A172 (cell line): ENCODE measurements around the gene LGALS16. TPM values are rescaled to one million over a fixed set of nuclear protein-coding genes. Genes with fewer than 3 reads are reported as not detected.
A peak's percentile ranks its signal among the peaks of the same experiment; 100 is the strongest.
"Not testable (repeated sequence)": the region's sequence is repeated elsewhere in the genome, so short reads cannot be mapped to it uniquely, and the experiment has no call there.

Experiments
- DNase-seq: peaks from one replicate; pipeline ENCODE4 v3.0.0-alpha.2; 2015; ENCODE audit warnings: low spot score
- total RNA-seq: library from RNA; depleted of rRNA; stranded (reverse); fragments of >200 nt; shearing (Covaris generic); gene quantifications from 2 replicates; pipeline ENCODE4 v1.2.3, GENCODE V29; 2014; rRNA removed

Gene LGALS16, protein sequence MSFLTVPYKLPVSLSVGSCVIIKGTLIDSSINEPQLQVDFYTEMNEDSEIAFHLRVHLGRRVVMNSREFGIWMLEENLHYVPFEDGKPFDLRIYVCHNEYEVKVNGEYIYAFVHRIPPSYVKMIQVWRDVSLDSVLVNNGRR
- total RNA-seq = not detected in 2 replicates

DNA sequence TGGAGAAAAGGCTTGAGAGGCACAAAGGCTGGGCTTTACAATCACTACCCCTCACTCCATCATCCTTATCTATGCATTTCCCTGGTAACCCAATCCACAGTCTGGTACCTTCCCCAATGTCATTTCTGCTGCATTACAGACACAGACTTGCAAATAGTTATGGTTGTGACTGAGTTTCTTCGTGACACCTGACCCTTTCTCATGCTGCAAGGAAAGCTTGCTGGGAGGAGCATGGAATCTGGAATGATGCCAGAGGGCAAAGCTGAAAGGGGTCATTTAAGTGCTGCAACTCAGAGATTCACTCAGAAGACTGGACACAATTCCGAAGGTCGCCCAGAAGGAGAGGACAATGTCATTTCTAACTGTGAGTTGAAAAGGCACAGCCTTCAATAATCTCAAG lies at the start of gene LGALS16:
TSS of gene LGALS16 (plus strand) at position 301 of the 400 bp plus-strand sequence. CDS start at position 350, 49 bp downstream.
- no peak for DNase-seq

DNA sequence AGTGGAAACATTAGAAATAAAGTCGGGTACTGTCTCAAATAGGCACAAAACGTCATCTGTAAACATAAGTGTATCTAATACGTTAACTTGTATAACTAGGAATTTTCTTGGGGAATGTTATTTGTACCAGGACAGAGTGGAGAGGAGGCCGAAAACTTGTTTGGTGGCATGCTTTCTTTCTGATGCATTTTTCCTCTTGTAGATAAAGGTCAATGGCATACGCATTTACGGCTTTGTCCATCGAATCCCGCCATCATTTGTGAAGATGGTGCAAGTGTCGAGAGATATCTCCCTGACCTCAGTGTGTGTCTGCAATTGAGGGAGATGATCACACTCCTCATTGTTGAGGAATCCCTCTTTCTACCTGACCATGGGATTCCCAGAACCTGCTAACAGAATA lies 48.7 kb upstream of the LGALS16 start:
- DNase-seq = no peak

DNA sequence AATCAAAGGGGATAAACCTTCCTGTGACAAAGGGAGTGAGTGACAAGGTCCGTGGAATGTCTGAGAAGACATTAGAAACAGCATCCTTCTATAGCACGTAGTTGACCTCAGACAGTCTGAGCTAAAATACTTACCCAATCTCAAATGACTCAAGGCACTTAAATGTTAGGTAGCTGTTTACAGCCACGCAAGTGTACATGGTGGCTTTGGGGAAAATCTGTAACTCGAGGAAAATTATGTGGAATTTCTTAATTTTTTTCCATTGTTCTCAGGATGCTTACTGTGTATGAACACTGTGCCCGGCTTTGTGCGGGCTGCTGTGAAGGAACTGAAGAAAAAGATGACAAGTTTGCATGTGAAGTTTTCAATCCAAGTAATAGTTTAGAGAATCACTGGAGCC lies 48.2 kb upstream of the LGALS16 start:
- DNase-seq = no peak

DNA sequence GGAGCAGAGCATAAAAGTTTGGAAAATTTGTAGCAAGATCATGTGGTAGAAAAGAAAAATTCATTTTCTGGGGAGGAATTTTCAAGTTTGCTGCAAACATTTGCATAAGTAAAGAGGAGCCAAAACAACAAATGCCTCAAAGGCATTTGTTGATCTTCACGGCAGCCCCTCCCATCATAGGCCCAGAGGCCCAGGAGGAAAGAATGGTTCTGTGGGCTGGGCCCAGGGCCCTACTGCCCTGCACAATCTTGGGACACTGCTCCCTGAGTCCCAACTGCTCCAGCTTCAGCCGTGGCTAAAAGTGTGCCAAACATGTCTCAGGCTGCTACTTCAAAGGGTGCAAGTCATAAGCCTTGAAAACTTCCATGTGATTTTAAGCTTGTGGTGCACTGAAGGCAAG lies 42.1 kb upstream of the LGALS16 start:
- DNase-seq = no peak

DNA sequence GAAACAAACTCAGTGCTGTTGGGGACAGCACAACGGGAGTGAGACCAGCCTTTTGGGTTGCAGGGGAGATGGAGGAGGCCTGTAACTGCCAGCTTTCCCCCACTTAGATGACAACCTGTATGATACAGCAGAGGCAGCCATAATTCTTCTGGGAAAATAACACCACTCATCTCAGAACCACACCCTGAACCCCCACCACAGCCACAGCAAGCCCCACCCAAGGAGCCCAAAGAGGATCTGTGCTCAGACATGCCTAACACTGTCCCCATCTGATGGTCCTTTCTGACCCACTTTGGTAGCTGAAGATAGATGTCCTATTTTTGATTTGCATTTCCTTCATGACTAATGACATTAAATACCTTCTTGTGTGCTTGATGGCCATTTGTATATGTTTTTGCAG lies 38.0 kb upstream of the LGALS16 start:
- DNase-seq = no peak

DNA sequence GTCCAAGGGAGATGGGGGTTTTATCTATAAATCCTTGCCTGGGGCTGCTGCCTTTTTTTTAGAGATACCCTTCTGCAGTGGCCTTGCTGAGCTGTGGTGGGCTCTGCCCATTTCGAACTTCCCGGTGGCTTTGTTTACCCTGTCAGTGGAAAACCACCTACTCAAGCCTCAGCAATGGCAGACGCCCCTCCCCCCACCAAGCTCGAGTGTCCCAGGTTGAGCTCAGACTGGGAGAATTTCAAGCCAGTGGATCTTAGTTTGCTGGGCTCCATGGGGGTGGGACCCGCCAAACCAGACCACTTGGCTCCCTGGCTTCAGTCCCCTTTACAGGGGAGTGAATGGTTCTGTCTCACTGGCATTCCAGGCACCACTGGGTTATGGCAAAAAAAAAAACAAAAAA lies 31.8 kb upstream of the LGALS16 start:
- no peak for DNase-seq

DNA sequence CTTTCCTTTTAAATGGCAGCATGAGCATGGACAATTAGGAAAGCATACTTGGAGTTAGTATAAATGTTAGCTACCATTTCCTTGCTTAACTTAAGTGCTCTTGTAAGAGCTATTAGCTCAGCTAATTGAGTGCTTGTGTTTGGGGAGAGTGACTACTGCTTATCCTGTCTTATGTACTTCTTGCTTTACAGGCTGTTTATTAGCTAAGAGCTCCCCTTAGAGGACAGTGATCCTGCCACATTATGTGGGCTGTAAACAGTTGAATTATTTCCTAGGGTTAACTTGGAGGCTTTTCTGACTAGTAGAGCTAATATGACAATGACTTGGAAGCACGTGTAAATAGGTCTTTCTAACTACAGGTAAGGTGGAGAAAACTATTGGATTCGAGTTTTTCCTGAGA lies 28.1 kb upstream of the LGALS16 start:
- DNase-seq = not testable (repeated sequence)

DNA sequence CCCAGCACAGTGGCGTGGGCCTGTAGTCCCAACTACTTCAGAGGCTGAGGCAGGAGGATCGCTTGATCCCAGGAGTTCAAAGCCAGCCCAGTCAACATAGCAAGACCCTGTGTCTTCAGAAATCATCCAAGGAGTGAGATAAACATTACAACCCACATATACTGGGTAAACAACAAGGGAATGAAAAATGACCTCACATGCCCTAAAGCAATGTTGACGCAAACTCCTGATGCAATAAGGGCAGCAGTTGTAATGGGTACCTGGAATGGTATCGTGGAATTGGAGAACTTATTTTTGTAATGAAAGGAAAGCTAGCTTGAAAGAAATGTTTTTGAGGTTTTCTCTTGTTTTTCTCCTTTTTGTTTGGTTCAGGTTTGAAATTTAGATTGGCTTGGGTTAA lies 24.5 kb upstream of the LGALS16 start:
- no peak for DNase-seq

DNA sequence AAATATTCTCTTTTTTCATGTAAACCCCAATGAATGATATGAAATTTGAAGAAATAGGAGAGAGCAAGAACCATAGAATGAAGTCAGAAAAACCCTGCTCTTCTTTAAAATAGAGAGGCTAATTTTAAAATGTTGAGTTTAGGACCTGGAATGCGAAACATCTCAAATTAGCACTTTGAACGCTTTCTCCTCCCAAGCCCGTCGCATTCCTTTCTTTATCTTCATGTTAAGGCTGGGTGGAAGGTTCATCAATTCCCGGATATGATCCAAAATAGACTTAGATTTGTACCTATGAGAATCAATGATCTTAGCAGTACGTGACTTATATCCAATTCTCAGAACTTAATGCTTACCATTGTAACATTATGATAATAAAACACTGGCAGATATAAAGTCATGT lies 24.1 kb upstream of the LGALS16 start:
- DNase-seq = no peak

DNA sequence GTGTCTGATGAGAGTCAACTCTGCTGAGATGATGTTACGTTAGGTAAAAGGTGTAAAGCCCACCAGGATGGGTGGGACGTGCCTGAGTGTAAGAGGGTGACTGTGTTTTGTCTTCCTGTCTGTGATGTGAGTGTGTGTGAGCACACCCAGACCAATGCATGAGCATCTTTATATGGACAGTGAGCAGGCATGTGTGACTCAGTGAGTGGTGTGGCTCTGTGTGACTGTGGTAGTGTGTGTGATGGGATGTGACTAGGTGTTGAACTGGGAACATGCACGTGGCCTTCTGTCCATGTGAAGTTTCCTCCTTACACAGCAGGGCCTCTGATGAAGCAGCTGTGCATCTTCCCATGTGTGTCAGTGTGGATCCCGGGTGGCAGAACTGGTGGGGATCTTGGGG lies 17.8 kb upstream of the LGALS16 start:
- DNase-seq = no peak

DNA sequence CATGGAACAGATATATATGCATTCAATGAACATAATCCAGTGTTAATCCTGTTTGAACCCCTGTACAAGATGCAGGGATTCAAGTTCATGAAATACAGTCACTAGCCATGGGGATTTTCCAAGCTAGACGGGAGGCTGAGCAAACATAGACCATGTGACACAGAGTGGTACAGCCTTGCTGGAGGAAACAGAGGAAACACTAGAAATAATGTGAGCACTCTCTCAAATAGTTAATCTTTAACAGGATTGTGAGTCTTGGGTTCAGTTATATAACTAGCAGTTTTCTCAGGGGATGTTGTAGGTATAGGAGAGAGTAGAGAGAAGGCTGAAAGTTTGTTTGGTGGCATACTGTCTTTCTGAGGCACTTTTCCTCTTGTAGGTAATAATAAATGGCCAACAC lies 13.9 kb upstream of the LGALS16 start:
- DNase-seq = no peak

DNA sequence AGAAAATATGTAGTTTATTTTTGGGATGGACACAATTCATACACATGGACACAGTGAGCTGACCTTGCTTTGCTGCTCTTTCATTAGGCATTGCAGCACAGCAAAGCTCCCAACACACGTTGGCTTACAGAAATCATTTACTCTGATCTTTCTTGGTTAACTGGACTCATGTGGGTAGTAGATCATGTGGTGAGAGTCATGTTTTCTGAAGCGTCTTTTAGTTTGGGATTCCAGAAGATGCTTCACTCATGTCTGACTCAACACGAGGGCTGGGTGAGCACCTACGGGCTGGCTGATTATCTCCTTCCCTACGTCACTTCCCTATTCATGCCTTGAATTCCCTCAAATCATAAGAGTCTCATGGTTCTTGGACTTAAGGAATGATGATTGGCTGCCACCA lies 12.1 kb upstream of the LGALS16 start:
- no peak for DNase-seq

DNA sequence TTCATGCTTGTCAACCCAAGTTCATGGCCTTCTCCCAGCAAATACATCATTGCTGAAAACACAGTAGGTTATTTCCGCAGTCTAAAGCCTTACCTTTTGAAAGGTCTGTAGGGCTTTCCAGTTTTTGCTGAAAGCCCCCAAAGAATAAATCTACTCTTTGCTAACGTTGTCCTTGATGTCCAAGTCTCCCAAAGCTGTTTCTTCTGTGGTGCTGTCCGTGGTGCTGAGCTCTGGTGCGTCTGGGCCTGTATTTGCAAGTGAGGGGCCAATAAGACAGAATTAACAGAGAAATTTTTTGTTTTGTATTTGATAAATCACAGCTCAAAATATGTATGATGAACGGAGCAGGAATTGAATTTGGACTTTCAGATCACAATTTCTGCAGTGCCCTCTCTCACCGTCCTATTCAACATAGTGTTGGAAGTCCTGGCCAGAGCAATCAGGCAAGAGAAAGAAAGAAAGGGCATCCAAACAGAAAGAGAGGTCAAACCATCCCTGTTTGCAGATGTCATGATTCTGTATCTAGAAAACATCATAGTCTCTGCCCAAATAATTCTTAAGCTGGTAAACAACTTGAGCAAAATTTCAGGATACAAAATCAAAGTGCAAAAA lies 9.8 kb upstream of the LGALS16 start:
- DNase-seq = peak; percentile 7

DNA sequence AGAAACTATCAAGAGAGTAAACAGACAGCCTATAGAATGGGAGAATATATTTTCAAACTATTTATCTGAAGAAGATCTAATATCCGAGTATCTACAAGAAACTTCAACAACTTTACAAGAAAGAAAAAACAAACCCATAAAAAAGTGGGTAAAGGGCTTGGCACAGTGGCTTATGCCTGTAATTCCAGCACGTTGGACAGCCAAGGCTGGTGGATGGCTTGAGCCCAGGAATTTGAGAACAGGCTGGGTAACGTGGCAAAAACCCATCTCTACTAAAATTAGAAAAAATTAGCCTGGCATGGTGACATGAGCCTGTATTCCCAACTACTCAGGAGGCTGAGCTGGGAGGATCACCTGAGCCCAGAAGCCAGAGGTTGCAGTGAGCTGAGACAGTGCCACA lies 7.8 kb upstream of the LGALS16 start:
- no peak for DNase-seq

DNA sequence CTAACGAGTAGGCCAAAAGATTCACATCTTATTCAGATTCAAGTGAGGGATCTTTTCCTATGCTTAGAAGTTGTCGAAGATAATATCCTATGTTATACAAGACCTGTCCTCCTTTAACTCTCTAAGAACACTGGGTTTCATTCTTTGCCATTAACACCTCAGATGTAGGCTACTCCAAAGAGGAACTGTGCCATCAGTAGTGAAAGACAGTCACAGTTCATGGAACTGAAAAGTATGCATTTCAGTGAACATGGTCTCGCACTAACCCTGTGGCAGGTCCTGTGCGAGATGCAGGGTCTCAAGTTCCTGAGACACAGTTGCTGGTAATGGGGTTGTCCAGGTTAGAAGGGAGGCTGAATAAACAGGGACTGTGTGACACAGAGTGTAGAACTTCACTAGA lies 4.1 kb downstream of the LGALS16 start:
- DNase-seq = no peak

DNA sequence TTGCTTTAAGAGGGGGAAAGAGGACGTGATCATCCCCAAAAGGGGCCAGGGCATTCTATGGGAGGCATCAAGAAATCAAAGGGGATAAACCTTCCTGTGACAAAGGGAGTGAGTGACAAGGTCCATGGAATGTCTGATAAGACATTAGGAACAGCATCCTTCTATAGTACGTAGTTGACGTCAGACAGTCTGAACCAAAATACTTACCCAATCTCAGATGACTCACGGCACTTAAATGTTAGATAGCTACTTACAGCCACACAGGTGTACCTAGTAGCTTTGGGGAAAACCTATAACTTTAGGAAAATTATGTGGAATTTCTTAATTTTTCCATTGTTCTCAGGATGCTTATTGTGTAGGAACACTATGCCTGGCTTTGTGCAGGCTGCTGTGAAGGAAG lies 4.9 kb downstream of the LGALS16 start:
- no peak for DNase-seq

DNA sequence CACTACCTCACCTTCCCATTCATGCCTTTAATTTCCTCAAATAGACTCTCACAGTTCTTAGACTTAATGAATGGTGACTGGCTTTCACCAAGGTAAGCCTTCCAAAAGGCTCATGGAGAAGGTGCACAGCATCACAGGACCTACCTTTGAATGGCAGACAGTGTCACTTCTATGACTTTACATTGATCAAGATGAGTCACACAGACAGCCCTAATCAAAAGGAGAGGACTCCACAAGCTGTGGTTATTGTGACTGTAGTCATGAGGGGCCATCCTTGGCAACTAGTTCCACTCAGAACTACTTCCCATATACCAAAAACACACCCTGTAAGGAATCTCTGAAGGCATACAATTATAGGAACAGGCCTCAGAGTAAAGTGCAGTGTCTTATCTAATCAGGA lies 5.9 kb downstream of the LGALS16 start:
- no peak for DNase-seq

DNA sequence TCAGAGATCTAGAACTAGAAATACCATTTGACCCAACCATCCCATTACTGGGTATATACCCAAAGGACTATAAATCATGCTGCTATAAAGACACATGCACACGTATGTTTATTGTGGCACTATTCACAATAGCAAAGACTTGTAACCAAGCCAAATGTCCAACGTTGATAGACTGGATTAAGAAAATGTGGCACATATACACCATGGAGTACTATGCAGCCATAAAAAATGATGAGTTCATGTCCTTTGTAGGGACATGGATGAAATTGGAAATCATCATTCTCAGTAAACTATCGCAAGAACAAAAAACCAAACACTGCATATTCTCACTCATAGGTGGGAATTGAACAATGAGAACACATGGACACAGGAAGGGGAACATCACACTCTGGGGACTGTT lies 14.1 kb downstream of the LGALS16 start:
- not testable (repeated sequence) for DNase-seq

DNA sequence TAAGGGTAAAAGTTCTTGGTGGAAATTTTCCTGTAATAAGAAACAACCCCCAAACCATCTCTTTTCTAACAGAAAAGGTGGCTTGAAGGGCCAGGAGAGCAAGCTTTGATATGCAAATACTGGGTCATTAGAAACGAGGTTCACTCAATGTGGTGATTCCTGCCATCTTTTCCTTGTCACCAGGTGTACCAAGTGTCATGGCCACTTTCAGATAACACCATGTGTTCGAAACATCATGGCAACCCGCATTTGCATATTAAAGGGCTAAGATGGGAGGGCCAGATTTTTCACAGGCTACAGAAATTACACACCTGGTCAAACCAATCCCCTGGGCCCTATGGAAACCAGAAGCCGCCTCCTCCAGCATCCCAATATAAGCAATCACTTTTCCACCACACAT lies 15.3 kb downstream of the LGALS16 start:
- no peak for DNase-seq

DNA sequence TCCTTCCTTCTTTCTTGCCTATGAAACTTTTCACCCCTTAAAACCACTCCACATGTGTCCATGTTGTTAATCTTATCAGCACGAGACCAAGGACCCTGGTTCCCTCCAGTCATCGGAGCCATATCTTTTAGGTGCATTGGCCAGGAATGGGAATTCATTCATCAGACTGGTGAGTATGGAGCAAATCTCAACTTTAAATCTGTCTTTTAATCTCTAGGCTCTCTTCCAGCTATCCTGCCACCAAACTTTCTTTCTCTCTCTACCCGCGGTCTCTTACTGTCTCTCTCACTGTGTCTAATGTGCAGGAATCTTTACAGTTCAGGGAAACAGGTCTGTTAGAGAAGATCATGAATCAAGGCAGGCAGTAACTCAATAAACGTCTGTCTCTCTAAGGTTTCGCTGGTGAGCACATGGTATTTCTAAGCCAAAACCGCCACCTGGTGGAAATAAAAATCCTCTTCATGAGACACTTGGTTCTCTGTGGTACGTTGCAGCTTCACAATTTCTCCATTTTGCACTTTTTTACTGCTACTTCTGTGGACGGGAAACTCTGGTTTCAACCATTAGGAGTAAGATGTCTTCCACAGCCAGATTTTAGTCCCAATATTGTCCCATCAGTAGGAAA lies 16.1 kb downstream of the LGALS16 start:
- peak; percentile 59 for DNase-seq

DNA sequence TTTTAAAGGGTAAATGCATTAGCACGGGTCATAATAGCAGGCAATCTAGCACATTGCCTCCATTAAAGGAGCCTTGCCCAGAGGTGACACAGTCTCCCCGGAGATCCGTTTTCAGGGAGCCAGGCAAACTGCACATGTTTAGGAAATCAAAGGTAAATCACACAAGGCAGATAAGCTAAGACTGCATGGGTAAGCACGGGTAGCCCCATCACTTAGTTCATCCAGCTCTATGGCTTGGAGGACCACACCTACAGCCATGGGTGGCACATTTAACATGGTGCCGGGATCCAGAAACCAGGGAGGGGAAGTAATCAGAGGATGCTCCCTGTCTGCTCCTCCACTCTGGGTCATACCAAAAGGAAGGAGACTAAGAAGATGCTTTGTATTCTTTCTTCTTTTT lies 16.8 kb downstream of the LGALS16 start:
- no peak for DNase-seq

DNA sequence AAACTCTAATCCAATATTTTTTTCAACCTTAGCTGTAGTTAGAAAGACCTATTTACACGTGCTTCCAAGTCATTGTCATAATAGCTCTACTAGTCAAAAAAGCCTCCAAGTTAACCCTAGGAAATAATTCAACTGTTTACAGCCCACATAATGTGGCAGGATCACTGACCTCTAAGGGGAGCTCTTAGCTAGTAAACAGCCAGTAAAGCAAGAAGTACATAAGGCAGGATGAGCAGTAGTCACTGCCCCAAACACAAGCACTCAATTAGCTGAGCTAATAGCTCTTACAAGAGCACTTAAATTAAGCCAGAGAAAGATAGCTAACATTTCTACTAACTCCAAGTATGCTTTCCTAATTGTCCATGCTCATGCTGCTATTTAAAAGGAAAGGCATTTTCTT lies 18.1 kb downstream of the LGALS16 start:
- peak; percentile 10 for DNase-seq

DNA sequence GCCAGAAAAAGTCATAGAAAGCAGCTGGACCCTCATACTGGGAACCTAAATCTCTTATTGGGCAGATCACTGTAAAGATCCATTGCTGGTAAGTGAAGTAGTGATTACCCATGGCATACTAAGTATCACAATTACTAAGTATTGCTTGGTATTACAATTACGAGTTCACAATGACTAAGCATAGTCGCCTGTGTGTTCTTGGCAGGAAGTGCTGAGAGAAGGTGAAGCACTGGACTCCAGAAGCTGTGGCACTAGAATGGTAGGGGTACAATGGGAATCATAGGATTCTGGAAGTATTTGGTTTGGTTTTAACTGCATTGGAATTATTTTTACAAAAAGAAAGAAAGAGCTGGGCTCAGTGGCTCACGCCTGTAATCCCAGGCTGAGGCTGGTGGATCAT lies 20.3 kb downstream of the LGALS16 start:
- no peak for DNase-seq
